ENCODE results near the gene STC2.

Gene STC2

GRCh38 chr5:173329491-173330337, 1.5 kb upstream of the STC2 start:
- in situ Hi-C loops (cut with MboI; ENCODE audit: low sequenced_read_pairs), result no loop called here

GRCh38 chr5:173328844-173329490, 753 bp upstream of the STC2 start:
- in situ Hi-C loops (cut with MboI; ENCODE audit: low sequenced_read_pairs), result no loop called here

- in situ Hi-C loops (cut with MboI; ENCODE audit: low sequenced_read_pairs), result no loop called here
Measured at GRCh38 chr5:173327084-173327947, 898 bp downstream of the STC2 start.

- in situ Hi-C loops (cut with MboI; ENCODE audit: low sequenced_read_pairs), result no loop called here
Measured at GRCh38 chr5:173326501-173326960, 1.7 kb downstream of the STC2 start.

GRCh38 chr5:173325091-173325698, 3.0 kb downstream of the STC2 start:
- in situ Hi-C loops (cut with MboI; ENCODE audit: low sequenced_read_pairs), result no loop called here

GRCh38 chr5:173324115-173325001, 3.9 kb downstream of the STC2 start:
- in situ Hi-C loops (cut with MboI; ENCODE audit: low sequenced_read_pairs), result no loop called here

- in situ Hi-C loops (cut with MboI; ENCODE audit: low sequenced_read_pairs), result no loop called here
Measured at GRCh38 chr5:173323799-173324114, 4.5 kb downstream of the STC2 start.

GRCh38 chr5:173323106-173323798, 5.0 kb downstream of the STC2 start:
- in situ Hi-C loops (cut with MboI; ENCODE audit: low sequenced_read_pairs), result no loop called here

- in situ Hi-C loops (cut with MboI; ENCODE audit: low sequenced_read_pairs), result no loop called here
Measured at GRCh38 chr5:173321886-173322285, 6.3 kb downstream of the STC2 start.

- in situ Hi-C loops (cut with MboI; ENCODE audit: low sequenced_read_pairs), result no loop called here
Measured at GRCh38 chr5:173320259-173320658, 8.0 kb downstream of the STC2 start.

GRCh38 chr5:173319646-173320045, 8.6 kb downstream of the STC2 start:
- in situ Hi-C loops (cut with MboI; ENCODE audit: low sequenced_read_pairs), result no loop called here

GRCh38 chr5:173318881-173319620, 9.2 kb downstream of the STC2 start:
- in situ Hi-C loops (cut with MboI; ENCODE audit: low sequenced_read_pairs), result no loop called here

- in situ Hi-C loops (cut with MboI; ENCODE audit: low sequenced_read_pairs), result no loop called here
Measured at GRCh38 chr5:173318330-173318729, 9.9 kb downstream of the STC2 start.

GRCh38 chr5:173317852-173318251, 10.4 kb downstream of the STC2 start:
- in situ Hi-C loops (cut with MboI; ENCODE audit: low sequenced_read_pairs), result no loop called here

- in situ Hi-C loops (cut with MboI; ENCODE audit: low sequenced_read_pairs), result no loop called here
Measured at GRCh38 chr5:173317091-173317730, 11.0 kb downstream of the STC2 start.

- in situ Hi-C loops (cut with MboI; ENCODE audit: low sequenced_read_pairs), result no loop called here
Measured at GRCh38 chr5:173316339-173317020, 11.7 kb downstream of the STC2 start.

GRCh38 chr5:173315495-173316338, 12.5 kb downstream of the STC2 start:
- in situ Hi-C loops (cut with MboI; ENCODE audit: low sequenced_read_pairs), result no loop called here
